Measurements from ENCODE around the gene NTSR2.

The NTSR2 gene

DNA sequence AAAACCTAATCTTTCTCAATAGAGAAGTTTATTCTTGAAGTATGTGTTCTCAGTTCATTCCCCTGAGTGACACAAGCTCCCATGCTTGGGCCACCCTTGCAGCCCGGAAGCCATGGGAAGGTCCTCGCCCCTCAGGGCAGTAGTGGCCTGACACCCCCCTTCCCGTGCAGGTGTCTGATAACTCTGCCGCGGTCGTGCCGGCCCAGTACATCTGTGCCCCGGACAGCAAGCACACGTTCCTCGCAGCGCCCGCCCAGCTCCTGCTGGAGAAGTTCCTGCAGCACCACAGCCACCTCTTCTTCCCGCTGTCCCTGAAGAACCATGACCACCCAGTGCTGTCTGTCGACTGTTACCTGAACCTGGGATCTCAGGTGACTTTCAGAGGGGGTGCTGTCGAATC lies 32.4 kb downstream of the NTSR2 start:
- no peak for DNase-seq (ENCODE audit: low spot score)
- ChIA-PET CTCF (interaction anchor here (1.4 kb wide), 1 partner anchor 10 kb away, joined by 3 read pairs; no protein-coding TSS in a partner anchor), POLR2A (ENCODE audit: low non-redundant PET) (no interaction called here)
- no peak overlapping the region for H3K27ac ChIP-seq
- TF ChIP-seq, protein P1, sequence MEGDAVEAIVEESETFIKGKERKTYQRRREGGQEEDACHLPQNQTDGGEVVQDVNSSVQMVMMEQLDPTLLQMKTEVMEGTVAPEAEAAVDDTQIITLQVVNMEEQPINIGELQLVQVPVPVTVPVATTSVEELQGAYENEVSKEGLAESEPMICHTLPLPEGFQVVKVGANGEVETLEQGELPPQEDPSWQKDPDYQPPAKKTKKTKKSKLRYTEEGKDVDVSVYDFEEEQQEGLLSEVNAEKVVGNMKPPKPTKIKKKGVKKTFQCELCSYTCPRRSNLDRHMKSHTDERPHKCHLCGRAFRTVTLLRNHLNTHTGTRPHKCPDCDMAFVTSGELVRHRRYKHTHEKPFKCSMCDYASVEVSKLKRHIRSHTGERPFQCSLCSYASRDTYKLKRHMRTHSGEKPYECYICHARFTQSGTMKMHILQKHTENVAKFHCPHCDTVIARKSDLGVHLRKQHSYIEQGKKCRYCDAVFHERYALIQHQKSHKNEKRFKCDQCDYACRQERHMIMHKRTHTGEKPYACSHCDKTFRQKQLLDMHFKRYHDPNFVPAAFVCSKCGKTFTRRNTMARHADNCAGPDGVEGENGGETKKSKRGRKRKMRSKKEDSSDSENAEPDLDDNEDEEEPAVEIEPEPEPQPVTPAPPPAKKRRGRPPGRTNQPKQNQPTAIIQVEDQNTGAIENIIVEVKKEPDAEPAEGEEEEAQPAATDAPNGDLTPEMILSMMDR (conservative IDR thresholded peaks at IDR 0.05; ENCODE audit: low read depth) = no peak

DNA sequence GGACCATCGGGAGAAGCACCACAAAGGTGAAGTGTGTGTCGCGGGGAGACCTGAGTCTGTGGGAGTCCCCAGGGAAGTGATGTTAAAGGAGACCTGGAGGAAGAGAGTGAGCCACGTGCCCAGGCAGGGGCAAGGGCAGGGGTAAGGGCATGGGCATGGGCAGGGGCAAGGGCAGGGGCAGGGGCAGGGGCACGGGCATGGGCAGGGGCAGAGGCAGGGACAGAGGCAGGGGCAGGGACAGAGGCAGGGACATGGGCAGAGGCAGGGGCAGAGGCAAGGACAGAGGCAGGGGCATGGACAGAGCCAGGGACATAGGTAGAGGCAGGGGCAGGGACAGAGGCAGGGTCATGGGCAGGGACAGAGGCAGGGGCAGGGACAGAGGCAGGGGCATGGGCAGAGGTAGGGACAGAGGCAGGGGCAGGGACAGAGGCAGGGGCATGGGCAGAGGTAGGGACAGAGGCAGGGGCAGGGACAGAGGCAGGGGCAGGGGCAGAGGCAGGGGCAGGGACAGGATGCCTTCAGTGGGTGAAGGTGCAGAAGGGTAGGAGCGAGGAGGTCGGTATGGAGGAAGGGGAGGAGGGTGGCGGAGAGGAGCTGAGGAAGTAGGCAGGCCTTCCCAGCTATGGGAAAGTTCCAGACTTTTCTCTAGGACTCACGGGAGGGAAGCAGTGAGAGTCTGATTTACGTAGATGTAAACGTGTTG lies 33.3 kb downstream of the NTSR2 start:
- no peak for DNase-seq (ENCODE audit: low spot score)
- TF ChIP-seq, protein P1 (conservative IDR thresholded peaks at IDR 0.05; ENCODE audit: low read depth) = no peak
- no peak overlapping the region for H3K27ac ChIP-seq
- CTCF ChIA-PET = interaction anchor here (0.6 kb wide), 1 partner anchor 192 kb away, joined by 3 read pairs; no protein-coding TSS in a partner anchor
- POLR2A ChIA-PET (ENCODE audit: low non-redundant PET) = no interaction called here

DNA sequence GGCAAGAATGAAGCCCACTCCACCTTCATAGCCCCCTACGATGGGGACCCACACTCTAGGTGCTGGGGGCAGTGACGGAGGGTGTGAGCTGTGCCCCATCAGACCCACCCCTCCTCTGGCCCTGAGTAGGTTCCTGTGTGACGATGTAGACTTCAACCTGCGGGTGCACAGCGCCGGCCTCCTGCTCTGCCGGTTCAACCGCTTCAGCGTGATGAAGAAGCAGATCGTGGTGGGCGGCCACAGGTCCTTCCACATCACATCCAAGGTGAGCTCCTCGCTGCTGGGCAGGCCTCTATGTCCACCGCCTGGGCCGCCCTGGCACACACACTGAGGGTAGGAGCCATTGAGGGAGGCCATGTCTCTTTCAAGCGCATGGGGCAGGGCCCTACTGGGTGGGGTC lies 34.9 kb downstream of the NTSR2 start:
- no peak for DNase-seq (ENCODE audit: low spot score)
- no peak overlapping the region for H3K27ac ChIP-seq
- ChIA-PET CTCF (no interaction called here), POLR2A (ENCODE audit: low non-redundant PET) (no interaction called here)
- TF ChIP-seq, protein P1 (conservative IDR thresholded peaks at IDR 0.05; ENCODE audit: low read depth) = no peak

DNA sequence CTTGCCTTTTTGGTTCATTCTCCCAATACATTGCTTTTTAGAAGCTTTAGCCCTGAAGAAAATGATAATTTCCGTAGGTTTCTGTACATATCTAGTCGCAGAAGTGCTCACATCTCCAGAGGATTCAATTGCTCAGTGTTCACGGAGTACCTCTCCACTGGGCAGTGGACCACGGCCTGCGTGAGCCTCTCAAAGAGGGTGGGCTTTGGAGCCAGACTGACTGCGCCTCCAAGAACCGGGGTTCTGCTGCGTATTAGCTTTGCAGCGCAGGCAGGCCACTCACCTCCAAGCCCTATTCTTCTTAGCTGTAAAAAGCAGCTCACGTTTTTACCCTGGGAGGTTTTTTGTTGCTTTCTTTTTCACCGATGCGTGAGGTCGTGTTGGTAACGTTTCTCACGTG lies 35.4 kb downstream of the NTSR2 start:
- ChIA-PET CTCF (no interaction called here), POLR2A (ENCODE audit: low non-redundant PET) (no interaction called here)

DNA sequence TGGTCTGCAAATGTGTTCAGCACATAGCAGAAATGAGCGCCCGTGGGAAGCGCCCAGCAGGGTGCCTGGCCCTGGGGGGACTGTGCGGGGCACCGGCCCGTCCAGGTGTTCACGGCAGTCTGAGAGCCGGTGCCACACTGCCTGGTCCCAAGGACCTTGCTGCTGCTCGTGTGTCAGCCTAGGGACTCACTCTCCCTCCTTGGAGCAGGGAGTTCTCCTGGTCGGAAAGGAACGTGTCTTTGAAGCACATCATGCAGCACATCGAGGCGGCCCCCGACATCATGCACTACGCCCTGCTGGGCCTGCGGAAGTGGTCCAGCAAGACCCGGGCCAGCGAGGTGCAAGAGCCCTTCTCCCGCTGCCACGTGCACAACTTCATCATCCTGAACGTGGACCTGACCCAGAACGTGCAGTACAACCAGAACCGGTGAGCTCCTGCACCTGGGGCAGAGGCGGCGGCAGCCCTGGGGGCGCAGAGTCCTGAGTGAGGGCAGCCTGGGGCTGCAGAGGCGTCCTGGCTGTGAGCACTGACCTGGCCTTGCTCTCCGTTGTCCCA lies 36.0 kb downstream of the NTSR2 start:
- CTCF ChIA-PET = no interaction called here
- H3K27ac ChIP-seq = no peak overlapping the region
- POLR2A ChIA-PET (ENCODE audit: low non-redundant PET) = no interaction called here
- no peak for DNase-seq (ENCODE audit: low spot score)
- TF ChIP-seq, protein P1 (conservative IDR thresholded peaks at IDR 0.05; ENCODE audit: low read depth) = no peak

More for the DNA sequence above, 35.4 kb downstream of the NTSR2 start:
- no peak overlapping the region for H3K27ac ChIP-seq
- TF ChIP-seq, protein P1 (conservative IDR thresholded peaks at IDR 0.05; ENCODE audit: low read depth) = no peak
- DNase-seq (ENCODE audit: low spot score) = no peak

DNA sequence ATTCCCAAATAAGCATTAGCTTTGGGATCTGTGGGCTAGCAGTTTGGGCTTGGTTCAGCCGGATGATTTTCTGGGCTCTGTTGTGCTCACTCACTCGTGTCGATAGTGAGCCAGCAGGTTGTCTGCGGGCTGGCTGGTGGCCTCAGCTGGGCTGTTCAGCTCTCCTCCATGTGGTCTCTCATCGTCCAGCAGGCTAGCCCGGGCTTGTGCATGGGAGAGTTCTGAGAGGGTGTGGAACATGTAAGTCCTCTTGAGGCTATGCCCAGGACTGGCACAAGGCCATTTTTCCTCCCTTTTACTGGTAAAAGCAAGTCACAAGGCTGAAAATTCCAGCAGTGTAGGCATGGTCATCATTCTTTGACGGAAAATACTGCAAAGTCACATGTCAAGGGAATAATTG lies 38.5 kb downstream of the NTSR2 start:
- H3K27ac ChIP-seq = peak overlapping the region; percentile 38; the same call in 1 of the 2 replicates
- CTCF ChIA-PET = interaction anchor here (0.6 kb wide), 1 partner anchor 10 kb away, joined by 3 read pairs; no protein-coding TSS in a partner anchor
- POLR2A ChIA-PET (ENCODE audit: low non-redundant PET) = no interaction called here
- DNase-seq (ENCODE audit: low spot score) = peak; percentile 30
- TF ChIP-seq, protein P1 (conservative IDR thresholded peaks at IDR 0.05; ENCODE audit: low read depth) = no peak

Measured in RWPE1 (cell line).